ENCODE data around the gene JOSD1.
"Not testable (repeated sequence)": the region's sequence is repeated elsewhere in the genome, so short reads cannot be mapped to it uniquely, and the experiment has no call there.

JOSD1 gene

GRCh38 chr22:38684895-38685294 is 15.8 kb downstream of the JOSD1 start:
- DNase-seq (ENCODE audit: low read depth) = no peak

GRCh38 chr22:38681582-38682335 is 19.0 kb downstream of the JOSD1 start, which contains the start of gene TOMM22:
Gene TOMM22, plus strand, starts transcription at chr22:38681957. Its CDS starts 22 bp downstream, at chr22:38681979.
- DNase-seq (ENCODE audit: low read depth) = peak; percentile 81

GRCh38 chr22:38675833-38676232 is 24.9 kb downstream of the JOSD1 start:
- DNase-seq (ENCODE audit: low read depth) = no peak

- no peak for DNase-seq (ENCODE audit: low read depth)
Measured at GRCh38 chr22:38674888-38675287, 25.9 kb downstream of the JOSD1 start.

GRCh38 chr22:38657045-38657909 is 43.5 kb downstream of the JOSD1 start:
- DNase-seq (ENCODE audit: low read depth) = peak; percentile 3

- DNase-seq (ENCODE audit: low read depth) = peak; percentile 78
Measured at GRCh38 chr22:38656256-38657044, 44.3 kb downstream of the JOSD1 start, which contains the start of the genes CBY1 and FAM227A. Gene CBY1, plus strand, starts transcription at chr22:38656638. Its CDS starts 11,417 bp downstream, at chr22:38668055. Gene FAM227A, minus strand, starts transcription at chr22:38656392. Its CDS starts 6,224 bp downstream, at chr22:38650168.

- no peak for DNase-seq (ENCODE audit: low read depth)
Measured at GRCh38 chr22:38655519-38656255, 45.1 kb downstream of the JOSD1 start.

GRCh38 chr22:38653741-38654140 is 47.0 kb downstream of the JOSD1 start:
- no peak for DNase-seq (ENCODE audit: low read depth)

GRCh38 chr22:38652859-38653258 is 47.9 kb downstream of the JOSD1 start:
- DNase-seq (ENCODE audit: low read depth) = no peak

- DNase-seq (ENCODE audit: low read depth) = no peak
Measured at GRCh38 chr22:38649841-38650522, 50.8 kb downstream of the JOSD1 start.

- DNase-seq (ENCODE audit: low read depth) = no peak
Measured at GRCh38 chr22:38645430-38645829, 55.3 kb downstream of the JOSD1 start.

GRCh38 chr22:38644245-38644644 is 56.5 kb downstream of the JOSD1 start:
- not testable (repeated sequence) for DNase-seq (ENCODE audit: low read depth)

GRCh38 chr22:38641476-38642040 is 59.2 kb downstream of the JOSD1 start:
- DNase-seq (ENCODE audit: low read depth) = no peak

GRCh38 chr22:38638728-38639127 is 62.0 kb downstream of the JOSD1 start:
- no peak for DNase-seq (ENCODE audit: low read depth)

GRCh38 chr22:38638216-38638615 is 62.5 kb downstream of the JOSD1 start:
- no peak for DNase-seq (ENCODE audit: low read depth)
